ENCODE measurements around the gene A4GALT. TPM values are rescaled to one million over a fixed set of nuclear protein-coding genes. Genes with fewer than 3 reads are reported as not detected.
A peak's percentile ranks its signal among the peaks of the same experiment; 100 is the strongest.

A4GALT gene
- total and polyA plus RNA-seq, 10 of the 15 experiments (the other 5 are each of a cell fraction or from before 2014, with no cell fraction given): 0.04 to 3.9 (median 2.3) TPM; not detected in 1

DNA sequence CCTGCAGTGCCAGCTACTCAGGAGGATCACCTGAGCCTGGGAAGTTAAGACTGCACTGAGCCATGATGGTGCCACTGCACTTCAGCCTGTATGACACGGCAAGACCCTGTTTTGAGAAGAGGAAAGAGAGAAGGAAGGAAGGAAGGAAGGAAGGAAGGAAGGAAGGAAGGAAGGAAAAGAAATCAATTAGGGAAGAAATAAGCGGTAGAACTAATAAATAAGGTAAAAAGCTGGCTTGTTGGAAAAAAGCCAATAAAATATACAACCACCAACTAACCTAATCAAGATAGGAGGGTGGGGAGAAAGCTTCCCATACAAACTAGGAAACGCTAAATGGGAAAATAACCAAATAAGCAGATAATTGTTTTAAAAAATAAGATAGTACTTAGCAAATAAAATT is 12.3 kb downstream of the A4GALT start (continued):
- TF ChIP-seq, protein P1, sequence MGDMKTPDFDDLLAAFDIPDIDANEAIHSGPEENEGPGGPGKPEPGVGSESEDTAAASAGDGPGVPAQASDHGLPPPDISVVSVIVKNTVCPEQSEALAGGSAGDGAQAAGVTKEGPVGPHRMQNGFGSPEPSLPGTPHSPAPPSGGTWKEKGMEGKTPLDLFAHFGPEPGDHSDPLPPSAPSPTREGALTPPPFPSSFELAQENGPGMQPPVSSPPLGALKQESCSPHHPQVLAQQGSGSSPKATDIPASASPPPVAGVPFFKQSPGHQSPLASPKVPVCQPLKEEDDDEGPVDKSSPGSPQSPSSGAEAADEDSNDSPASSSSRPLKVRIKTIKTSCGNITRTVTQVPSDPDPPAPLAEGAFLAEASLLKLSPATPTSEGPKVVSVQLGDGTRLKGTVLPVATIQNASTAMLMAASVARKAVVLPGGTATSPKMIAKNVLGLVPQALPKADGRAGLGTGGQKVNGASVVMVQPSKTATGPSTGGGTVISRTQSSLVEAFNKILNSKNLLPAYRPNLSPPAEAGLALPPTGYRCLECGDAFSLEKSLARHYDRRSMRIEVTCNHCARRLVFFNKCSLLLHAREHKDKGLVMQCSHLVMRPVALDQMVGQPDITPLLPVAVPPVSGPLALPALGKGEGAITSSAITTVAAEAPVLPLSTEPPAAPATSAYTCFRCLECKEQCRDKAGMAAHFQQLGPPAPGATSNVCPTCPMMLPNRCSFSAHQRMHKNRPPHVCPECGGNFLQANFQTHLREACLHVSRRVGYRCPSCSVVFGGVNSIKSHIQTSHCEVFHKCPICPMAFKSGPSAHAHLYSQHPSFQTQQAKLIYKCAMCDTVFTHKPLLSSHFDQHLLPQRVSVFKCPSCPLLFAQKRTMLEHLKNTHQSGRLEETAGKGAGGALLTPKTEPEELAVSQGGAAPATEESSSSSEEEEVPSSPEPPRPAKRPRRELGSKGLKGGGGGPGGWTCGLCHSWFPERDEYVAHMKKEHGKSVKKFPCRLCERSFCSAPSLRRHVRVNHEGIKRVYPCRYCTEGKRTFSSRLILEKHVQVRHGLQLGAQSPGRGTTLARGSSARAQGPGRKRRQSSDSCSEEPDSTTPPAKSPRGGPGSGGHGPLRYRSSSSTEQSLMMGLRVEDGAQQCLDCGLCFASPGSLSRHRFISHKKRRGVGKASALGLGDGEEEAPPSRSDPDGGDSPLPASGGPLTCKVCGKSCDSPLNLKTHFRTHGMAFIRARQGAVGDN (IDR thresholded peaks at IDR 0.05): no peak

DNA sequence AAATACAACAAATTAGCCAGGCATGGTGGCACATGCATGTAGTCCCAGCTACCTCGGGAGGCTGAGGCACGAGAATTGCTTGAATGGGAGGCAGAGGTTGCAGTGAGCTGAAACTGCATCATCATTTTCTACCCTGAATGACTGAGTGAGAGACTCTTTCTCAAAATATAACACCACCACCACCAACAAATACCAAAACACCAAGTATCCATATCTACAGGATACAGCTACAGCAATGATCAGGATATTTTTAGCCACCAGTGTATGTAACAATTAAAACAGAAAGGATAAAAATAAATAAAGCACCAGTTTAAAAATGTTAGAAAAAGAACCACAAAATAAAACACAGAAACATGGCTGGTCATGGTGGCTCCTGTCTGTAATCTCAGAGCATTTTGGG is 13.2 kb downstream of the A4GALT start:
- Histone ChIP-seq H3K9me3 (replicated peaks; ENCODE audit: control insufficient read depth, insufficient read depth, low read length) (peaks cover 10% of the 10 kb centered on the region), H2AFZ (ENCODE audit: control insufficient read depth, low read depth, low read length) (no peak overlapping the region), H3K9ac (ENCODE audit: control insufficient read depth, insufficient read depth, low read length) (no peak overlapping the region), H3K27ac (ENCODE audit: control insufficient read depth, insufficient read depth) (no peak overlapping the region), H3K4me3 (no peak overlapping the region), H4K20me1 (ENCODE audit: control insufficient read depth, insufficient read depth) (no peaks in the 10 kb centered on the region), H3K79me2 (ENCODE audit: control insufficient read depth, insufficient read depth, low read length) (peaks cover 28% of the 10 kb centered on the region), H3K4me1 (ENCODE audit: control insufficient read depth, insufficient read depth, low read length) (peaks cover 18% of the 10 kb centered on the region), H3K36me3 (ENCODE audit: control insufficient read depth in 2 of 2, insufficient read depth in 2 of 2, low read length in 1 of 2) (no peaks in the 10 kb centered on the region; a peak in 2 of 4 replicates), H3K27me3 (replicated peaks in 1 of 2; ENCODE audit: control insufficient read depth in 2 of 2, insufficient read depth in 2 of 2, low read length in 1 of 2) (no peaks in the 10 kb centered on the region), H3K4me2 (ENCODE audit: control insufficient read depth, insufficient read depth) (peak overlapping the region; percentile 17; the same call in 1 of the 2 replicates)
- in situ Hi-C loops (cut with MboI) (no loop called here), intact Hi-C loops (cut with micrococcal nuclease; ENCODE audit: unreplicated experiment) (no loop called here)
- RAD21 ChIA-PET (ENCODE audit: unreplicated experiment): interaction anchor here (1.9 kb wide), 1 partner anchor 12 kb away, joined by 5 read pairs; no protein-coding TSS in a partner anchor
- FAIRE-seq: no peak
- CTCF ChIA-PET: interaction anchor here (0.5 to 1.1 kb wide), 2 partner anchors 41 to 336 kb away, joined by 3 read pairs; no protein-coding TSS in a partner anchor
- TF ChIP-seq SREBF1 (IDR thresholded peaks at IDR 0.05; ENCODE audit: low read length) (no peak), NRF1 (conservative IDR thresholded peaks at IDR 0.05; ENCODE audit: low read depth, low read length) (no peak), GATAD2B (conservative IDR thresholded peaks at IDR 0.05; ENCODE audit: low read depth) (no peak), PML (IDR thresholded peaks at IDR 0.05; ENCODE audit: low read length) (no peak), ZNF384 (IDR thresholded peaks at IDR 0.05; ENCODE audit: borderline replicate concordance, low read depth, low read length) (no peak), ZNF24 (IDR thresholded peaks at IDR 0.05) (no peak)
- TF ChIP-seq, protein P2, sequence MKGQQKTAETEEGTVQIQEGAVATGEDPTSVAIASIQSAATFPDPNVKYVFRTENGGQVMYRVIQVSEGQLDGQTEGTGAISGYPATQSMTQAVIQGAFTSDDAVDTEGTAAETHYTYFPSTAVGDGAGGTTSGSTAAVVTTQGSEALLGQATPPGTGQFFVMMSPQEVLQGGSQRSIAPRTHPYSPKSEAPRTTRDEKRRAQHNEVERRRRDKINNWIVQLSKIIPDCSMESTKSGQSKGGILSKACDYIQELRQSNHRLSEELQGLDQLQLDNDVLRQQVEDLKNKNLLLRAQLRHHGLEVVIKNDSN (IDR thresholded peaks at IDR 0.05; ENCODE audit: borderline replicate concordance, extremely low read length, insufficient read depth, low read depth, low read length): no peak
- TF ChIP-seq, protein P3, sequence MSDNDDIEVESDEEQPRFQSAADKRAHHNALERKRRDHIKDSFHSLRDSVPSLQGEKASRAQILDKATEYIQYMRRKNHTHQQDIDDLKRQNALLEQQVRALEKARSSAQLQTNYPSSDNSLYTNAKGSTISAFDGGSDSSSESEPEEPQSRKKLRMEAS (IDR thresholded peaks at IDR 0.05; ENCODE audit: low read depth, low read length): no peak
- POLR2A ChIA-PET: interaction anchor here (0.5 to 1.2 kb wide), 2 partner anchors 8 to 38 kb away, joined by 3 read pairs; no protein-coding TSS in a partner anchor
- BruUV-seq (replicated peaks): no TSS peak
- 0% methylated on average over 2 of the region's 2 CpGs for WGBS (ENCODE audit: insufficient coverage, insufficient replicate concordance, low lambda C conversion rate, missing lambda C conversion rate)
- peak; percentile 13 for ATAC-seq
- SMC1A ChIA-PET (ENCODE audit: uncharacterized antibody, unreplicated experiment): interaction anchor here (0.8 to 1.1 kb wide), 3 partner anchors 10 to 44 kb away, joined by 3 read pairs; no protein-coding TSS in a partner anchor
- no peak for DNase-seq (ENCODE audit: low read depth, low spot score)
